Activated gamma-delta T cell treated with Interleukin-2 at 50 U/mL for 16 hours (primary cell): ENCODE measurements around the gene HECTD1.
"Not testable (repeated sequence)": the region's sequence is repeated elsewhere in the genome, so short reads cannot be mapped to it uniquely, and the experiment has no call there.

Experiments used
- DNase-seq: peaks from one replicate; pipeline ENCODE4 v3.0.0-alpha.2; 2020

Gene HECTD1

GRCh38 chr14:31192544-31192943 lies 15.0 kb downstream of the HECTD1 start:
- not testable (repeated sequence) for DNase-seq

GRCh38 chr14:31190717-31191263 lies 16.8 kb downstream of the HECTD1 start:
- DNase-seq: no peak

- no peak for DNase-seq
These were observed 17.4 kb downstream of the HECTD1 start for GRCh38 chr14:31190219-31190603.

DNA sequence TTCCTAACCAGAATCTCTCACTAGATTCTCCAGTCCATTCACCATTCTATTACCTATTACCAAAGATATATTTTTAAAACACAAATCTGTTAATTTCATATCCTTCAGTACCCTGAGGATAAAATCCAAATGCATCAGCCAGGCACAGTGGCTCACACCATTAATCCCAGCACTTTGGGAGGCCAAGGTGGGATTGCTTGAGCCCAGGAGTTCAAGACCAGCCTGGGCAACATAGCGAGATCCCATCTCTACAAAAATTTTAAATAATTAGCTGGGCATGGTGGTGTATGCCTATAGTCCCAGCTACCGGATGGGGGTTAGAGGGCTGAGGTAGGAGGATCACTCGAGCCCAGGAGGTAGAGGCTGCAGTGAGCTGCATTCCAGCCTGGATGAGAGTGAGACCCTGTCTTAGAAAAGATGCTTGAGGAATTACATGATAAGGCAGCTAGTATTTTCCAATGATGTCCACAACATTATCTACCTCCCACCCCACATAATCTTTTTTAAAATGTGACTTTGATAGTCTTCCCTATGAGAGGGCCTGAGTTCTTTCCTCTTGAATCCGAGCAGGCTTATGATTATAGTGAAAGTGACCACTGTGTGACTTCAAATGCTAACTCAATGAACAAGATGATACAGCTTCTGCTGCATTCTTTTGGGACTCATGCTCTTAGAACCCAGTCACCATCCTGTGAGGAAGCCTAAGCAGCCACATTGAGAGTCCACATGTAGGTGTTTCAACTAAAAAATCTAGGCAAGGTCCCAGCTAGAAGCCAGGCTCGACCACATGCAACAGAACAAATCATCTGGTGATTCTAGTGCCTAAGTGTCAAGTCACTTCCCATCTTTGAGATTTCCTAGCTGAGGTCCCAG lies 18.0 kb downstream of the HECTD1 start:
- no peak for DNase-seq

- no peak for DNase-seq
These were observed 18.8 kb downstream of the HECTD1 start for GRCh38 chr14:31188744-31189143.

DNA sequence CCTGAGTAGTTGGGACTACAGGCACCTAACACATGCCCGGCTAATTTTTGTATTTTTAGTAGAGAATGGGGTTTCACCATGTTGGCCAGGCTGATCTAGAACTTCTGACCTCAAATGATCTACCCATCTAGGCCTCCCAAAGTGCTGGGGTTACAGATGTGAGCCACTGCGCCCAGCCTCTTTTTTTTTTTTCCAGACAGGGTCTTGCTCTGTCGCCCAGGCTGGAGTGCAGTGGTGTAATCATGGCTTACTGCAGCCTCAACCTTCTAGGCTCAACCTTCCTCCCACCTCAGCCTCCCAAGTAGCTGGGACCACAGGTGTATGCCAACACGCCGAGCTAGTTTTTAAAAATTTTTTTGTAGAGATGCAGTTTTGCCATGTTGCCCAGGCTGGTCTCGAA lies 25.6 kb downstream of the HECTD1 start:
- DNase-seq: not testable (repeated sequence)

DNA sequence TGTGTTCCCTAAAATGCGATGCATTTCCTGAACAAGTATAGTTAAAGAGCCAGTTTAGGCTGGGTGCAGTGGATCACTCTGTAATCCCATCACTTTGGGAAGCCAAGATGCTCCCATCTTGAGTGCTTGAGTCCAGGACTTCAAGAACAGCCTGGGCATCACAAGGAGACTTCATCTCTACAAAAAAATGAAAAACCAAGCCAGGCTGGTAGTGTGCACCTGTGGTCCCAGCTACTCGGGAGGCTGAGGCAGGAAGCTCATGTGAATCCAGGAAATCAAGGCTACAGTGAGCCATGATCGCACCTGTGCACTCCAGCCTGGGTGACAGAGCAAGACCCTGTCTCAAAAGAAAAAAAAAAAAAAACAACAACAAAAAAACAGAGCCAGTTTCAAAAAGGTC lies 26.3 kb downstream of the HECTD1 start:
- DNase-seq: no peak

DNA sequence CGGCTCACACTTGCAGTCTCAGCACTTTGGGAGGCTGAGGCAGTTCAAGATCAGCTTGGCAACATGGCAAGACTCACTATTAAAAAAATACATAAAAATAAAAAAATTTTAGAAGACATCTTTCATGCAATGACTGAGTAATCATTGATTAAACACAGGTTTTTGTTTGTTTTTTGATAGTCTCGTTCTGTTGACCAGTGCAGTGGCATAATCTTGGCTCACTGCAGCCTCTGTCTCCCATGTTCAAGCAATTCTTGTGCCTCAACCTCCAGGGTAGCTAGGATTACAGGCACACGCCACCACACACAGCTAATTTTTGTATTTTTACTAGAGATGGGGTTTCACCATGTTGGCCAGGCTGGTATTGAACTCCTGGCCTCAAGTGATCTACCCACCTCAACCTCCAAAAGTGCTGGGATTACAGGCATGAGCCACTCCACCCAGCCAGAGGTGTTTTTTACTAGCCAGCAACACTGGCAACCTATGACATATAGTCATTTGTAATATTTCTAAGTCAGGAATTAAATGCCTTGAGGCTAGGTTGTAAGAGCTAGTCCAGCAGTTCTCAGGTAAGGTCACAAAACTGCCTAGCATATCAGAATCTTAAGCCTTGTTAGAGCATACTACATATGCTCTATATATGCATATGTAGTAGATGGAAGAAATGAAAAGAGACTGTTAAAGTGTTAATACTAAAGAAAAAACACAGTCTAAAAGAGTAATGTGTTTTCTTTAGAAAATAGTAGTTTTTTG lies 27.1 kb downstream of the HECTD1 start:
- DNase-seq: no peak

GRCh38 chr14:31174433-31174832 lies 33.2 kb downstream of the HECTD1 start:
- no peak for DNase-seq

DNA sequence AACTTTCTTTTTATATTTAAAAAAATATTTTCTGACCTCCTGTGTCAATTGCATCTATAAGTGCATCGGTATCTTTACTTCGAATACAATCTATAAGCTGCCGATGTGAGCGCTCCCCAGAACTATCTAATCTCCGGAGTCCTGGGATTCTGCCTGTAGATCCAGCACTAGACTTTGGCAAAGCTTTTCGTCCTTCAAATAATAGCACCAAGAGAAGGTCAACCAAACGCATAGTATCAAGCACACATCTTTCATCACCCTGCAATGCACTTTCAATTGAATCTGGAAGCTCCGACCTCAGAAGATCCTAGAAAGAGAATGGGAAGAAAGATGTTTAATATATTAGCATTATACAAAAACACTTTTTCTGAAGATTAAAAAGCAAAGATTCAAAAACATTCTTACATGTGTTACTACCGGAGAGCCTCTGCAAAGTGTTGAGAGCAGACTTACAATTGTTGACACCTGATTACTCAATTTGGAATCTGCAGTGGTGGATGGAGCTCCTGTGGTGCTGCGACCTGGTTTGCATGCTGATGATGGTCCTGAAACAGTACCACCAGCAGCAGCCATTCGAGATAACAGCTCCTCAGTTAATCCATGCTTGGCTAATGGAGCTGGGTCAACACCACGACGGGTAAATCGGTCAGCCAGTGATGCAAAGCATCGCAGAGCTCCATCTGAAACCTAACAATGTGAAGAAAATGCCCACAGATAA lies 34.3 kb downstream of the HECTD1 start:
- DNase-seq: no peak

DNA sequence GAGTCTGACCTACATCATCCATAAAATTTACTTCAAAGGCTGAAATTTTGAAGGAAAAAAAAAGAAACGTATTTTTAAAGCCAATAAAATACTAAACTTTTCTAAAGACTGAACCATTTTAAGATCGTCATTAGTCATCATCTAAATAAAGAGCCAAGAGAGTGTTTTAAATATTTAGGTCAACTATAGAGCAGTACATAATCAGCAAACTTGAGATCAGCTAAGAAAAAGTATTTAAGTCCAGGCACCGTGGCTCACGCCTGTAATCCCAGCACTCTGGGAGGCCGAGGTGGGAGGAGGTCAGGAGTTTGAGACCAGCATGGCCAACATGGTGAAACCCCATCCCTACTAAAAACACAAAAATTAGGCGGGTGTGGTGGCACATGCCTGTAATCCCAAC lies 35.5 kb downstream of the HECTD1 start:
- no peak for DNase-seq

DNA sequence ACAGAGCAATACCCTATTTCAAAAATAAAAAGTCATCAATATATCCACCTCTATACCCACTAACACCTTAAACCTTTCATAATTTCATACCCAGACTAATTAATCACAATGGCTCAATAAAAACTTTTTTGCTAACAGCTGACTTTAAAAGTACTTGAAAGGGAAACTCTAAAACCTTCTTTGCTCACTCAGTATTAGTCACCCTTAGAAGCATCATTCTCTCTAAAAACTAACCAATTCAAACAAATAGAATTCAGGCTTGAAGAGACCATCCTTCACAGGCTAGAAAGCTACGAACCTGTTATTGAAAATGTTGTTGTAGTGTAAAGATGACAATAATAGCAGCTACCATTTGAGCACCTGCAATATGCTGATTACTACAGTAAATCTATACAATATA lies 37.2 kb downstream of the HECTD1 start:
- no peak for DNase-seq

DNA sequence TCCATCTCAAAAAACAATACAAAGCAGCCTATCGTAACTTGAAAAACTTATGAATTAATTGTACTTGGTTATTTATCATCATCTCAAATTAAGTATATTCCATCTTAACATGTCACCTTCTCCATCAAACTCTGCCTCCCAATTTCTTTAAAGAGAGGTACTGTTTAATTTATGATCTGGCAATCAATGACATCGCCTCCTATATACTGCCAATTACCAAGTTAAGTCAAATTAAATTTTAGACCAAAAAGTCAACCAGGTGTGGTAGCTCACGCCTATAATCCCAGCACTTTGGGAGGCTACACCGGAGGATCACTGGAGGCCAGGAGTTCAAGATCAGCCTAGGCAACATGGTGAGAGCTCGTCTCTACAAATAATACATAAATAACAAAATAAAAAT lies 37.7 kb downstream of the HECTD1 start:
- DNase-seq: no peak

GRCh38 chr14:31167032-31167431 lies 40.6 kb downstream of the HECTD1 start:
- DNase-seq: no peak

- no peak for DNase-seq
These were observed 41.4 kb downstream of the HECTD1 start for GRCh38 chr14:31166271-31166561.

DNA sequence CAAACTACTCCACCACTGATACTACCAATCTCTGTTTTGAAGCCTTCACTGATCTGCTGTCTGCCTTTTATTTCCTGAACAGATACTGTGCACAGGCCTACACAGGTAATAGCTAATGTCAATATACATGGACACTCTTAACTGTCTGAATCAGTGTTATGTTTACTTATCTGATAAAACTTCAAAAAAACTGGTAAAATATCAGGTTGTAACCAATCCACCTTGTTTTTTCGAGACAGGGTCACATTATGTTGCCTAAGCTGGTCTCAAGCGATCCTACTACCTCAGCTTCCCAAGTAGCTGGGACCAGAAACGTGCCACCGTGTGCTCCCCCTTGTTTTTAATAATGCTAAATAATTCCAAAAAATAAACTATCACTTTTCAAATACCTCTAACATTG lies 43.5 kb downstream of the HECTD1 start:
- DNase-seq: no peak

DNA sequence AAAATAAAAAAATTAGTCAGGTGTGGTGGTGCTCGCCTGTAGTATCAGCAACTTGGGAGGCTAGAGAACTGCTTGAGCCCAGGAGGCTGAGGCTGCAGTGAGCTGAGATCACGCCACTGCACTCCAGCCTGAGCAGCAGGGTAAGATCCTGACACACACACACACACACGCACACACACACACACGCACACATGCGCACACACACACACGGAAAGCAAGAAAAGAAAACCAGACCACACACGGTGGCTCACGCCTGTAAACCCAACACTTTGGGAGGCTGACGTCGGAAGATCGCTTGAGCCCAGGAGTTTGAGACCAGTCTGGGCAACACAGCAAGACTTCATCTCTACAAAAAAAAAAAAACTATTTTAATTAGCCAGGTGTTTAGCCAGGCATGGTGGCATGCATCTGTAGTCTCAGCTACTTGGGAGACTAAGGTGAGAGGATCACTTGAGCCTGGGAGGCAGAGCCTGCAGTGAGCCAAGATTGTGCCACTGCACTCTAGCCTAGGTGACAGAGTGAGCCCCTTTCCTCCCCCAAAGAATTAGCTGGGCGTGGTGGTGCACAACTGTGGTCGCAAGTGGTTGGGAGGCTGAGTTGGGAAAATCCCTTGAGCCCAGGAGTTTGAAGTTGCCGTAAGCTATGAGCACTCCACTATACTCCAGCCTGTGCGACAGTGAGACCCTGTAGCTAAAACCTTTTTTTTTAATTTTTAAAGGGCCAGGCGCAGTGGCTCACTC lies 44.5 kb downstream of the HECTD1 start:
- no peak for DNase-seq

- no peak for DNase-seq
These were observed 46.3 kb downstream of the HECTD1 start for GRCh38 chr14:31161274-31161673.

GRCh38 chr14:31159682-31160296 lies 47.8 kb downstream of the HECTD1 start:
- DNase-seq: no peak

- no peak for DNase-seq
These were observed 52.6 kb downstream of the HECTD1 start for GRCh38 chr14:31154956-31155355.

GRCh38 chr14:31142455-31143087 lies 65.0 kb downstream of the HECTD1 start:
- DNase-seq: no peak

GRCh38 chr14:31139301-31139847 lies 68.2 kb downstream of the HECTD1 start:
- DNase-seq: no peak
